Measurements from ENCODE around the gene GDPGP1.

- TF ChIP-seq CTCF (IDR thresholded peaks at IDR 0.05), result no peak
- TF ChIP-seq PBX3 (IDR thresholded peaks at IDR 0.05), result no peak
- TF ChIP-seq HMGXB4 (CRISPR knock-in tag; IDR thresholded peaks at IDR 0.05; ENCODE audit: borderline replicate concordance), result no peak
- no peak for TF ChIP-seq FOSL2 (IDR thresholded peaks at IDR 0.05)
- no peak for TF ChIP-seq FOSL2 (CRISPR knock-in tag; IDR thresholded peaks at IDR 0.05)
- TF ChIP-seq MAX (IDR thresholded peaks at IDR 0.05), result no peak
Observed at GRCh38 chr15:90213122-90213817, 20.7 kb upstream of the GDPGP1 start.
